HepG2 (cell line): ENCODE data around the gene HYAL1. TPM values are rescaled to one million over a fixed set of nuclear protein-coding genes. Genes with fewer than 3 reads are reported as not detected.
A peak's percentile ranks its signal among the peaks of the same experiment; 100 is the strongest.

Experiments
- ARID4A ChIP-seq: sonication (generic); formaldehyde crosslinking; IDR thresholded peaks from 2 replicates; pipeline ENCODE4 v1.5.0; 2020; ENCODE audit warnings: mild to moderate bottlenecking, missing genetic modification reagents, borderline replicate concordance
- ATF2 ChIP-seq: sonication (generic); formaldehyde crosslinking; IDR thresholded peaks from 2 replicates; pipeline ENCODE4 v1.4.0; 2020; ENCODE audit warnings: missing genetic modification reagents
- CBFB ChIP-seq: sonication (generic); formaldehyde crosslinking; IDR thresholded peaks from 2 replicates; pipeline ENCODE4 v1.4.0; 2020; ENCODE audit warnings: missing genetic modification reagents
- CREBL2 ChIP-seq: sonication (generic); formaldehyde crosslinking; IDR thresholded peaks from 2 replicates; pipeline ENCODE4 v1.8.1; 2023; ENCODE audit warnings: missing genetic modification reagents, mild to moderate bottlenecking, borderline replicate concordance
- DNMT3B ChIP-seq: conservative IDR thresholded peaks from 2 replicates; pipeline ENCODE4 v1.6.1; 2016; ENCODE audit warnings: missing biosample characterization, control low read depth
- ETV6 ChIP-seq: sonication (generic); formaldehyde crosslinking; conservative IDR thresholded peaks from 2 replicates; pipeline ENCODE4 v1.4.0; 2020; ENCODE audit warnings: missing genetic modification reagents
- FLYWCH1 ChIP-seq: sonication (generic); formaldehyde crosslinking; IDR thresholded peaks from 2 replicates; pipeline ENCODE4 v1.8.1; 2023; ENCODE audit warnings: mild to moderate bottlenecking, missing genetic modification reagents
- IKZF5 ChIP-seq: IDR thresholded peaks from 2 replicates; pipeline ENCODE4 v1.6.1; 2018; ENCODE audit warnings: missing genetic modification reagents, mild to moderate bottlenecking, missing compliant biosample characterization
- KDM3A ChIP-seq: IDR thresholded peaks from 2 replicates; pipeline ENCODE4 v1.6.1; 2018; ENCODE audit warnings: low read depth, missing compliant biosample characterization
- MED13 ChIP-seq: sonication (generic); formaldehyde crosslinking; IDR thresholded peaks from 2 replicates; pipeline ENCODE4 v1.5.0; 2020; ENCODE audit warnings: missing genetic modification reagents
- MEIS1 ChIP-seq: sonication (generic); formaldehyde crosslinking; IDR thresholded peaks from 2 replicates; pipeline ENCODE4 v1.9.0; 2021; ENCODE audit warnings: mild to moderate bottlenecking, missing genetic modification reagents, moderate library complexity, borderline replicate concordance
- MXD1 ChIP-seq: sonication (generic); formaldehyde crosslinking; IDR thresholded peaks from 2 replicates; pipeline ENCODE4 v1.4.0; 2020; ENCODE audit warnings: mild to moderate bottlenecking, missing genetic modification reagents
- NCOR1 ChIP-seq: fragments of 200-600 bp; sonication (generic); IDR thresholded peaks from 2 replicates; pipeline ENCODE4 v1.7.0; 2017; ENCODE audit warnings: antibody characterized with exemption, low read length, borderline replicate concordance
- NRL ChIP-seq: sonication (generic); formaldehyde crosslinking; IDR thresholded peaks from 2 replicates; pipeline ENCODE4 v1.5.0; 2020; ENCODE audit warnings: missing genetic modification reagents, mild to moderate bottlenecking, moderate library complexity, borderline replicate concordance
- ZC3H4 ChIP-seq: sonication (generic); formaldehyde crosslinking; IDR thresholded peaks from 2 replicates; pipeline ENCODE4 v1.4.0; 2020; ENCODE audit warnings: missing genetic modification reagents, borderline replicate concordance
- ZNF143 ChIP-seq: sonication (generic); formaldehyde crosslinking; IDR thresholded peaks from 2 replicates; pipeline ENCODE4 v1.4.0; 2020; ENCODE audit warnings: missing genetic modification reagents
- ZNF44 ChIP-seq: sonication (generic); formaldehyde crosslinking; IDR thresholded peaks from 2 replicates; pipeline ENCODE4 v1.5.1; 2020; ENCODE audit warnings: mild to moderate bottlenecking, missing genetic modification reagents
- ZNF564 ChIP-seq: sonication (generic); formaldehyde crosslinking; IDR thresholded peaks from 2 replicates; pipeline ENCODE4 v1.8.1; 2023; ENCODE audit warnings: mild to moderate bottlenecking, missing genetic modification reagents
- ZNF773 ChIP-seq: sonication (generic); formaldehyde crosslinking; IDR thresholded peaks from 2 replicates; pipeline ENCODE4 v1.4.0; 2020; ENCODE audit warnings: missing genetic modification reagents, borderline replicate concordance
- ZNF782 ChIP-seq: sonication (generic); formaldehyde crosslinking; IDR thresholded peaks from 2 replicates; pipeline ENCODE4 v1.4.0; 2020; ENCODE audit warnings: missing genetic modification reagents, mild to moderate bottlenecking, borderline replicate concordance
- ZNF883 ChIP-seq: sonication (generic); formaldehyde crosslinking; IDR thresholded peaks from 2 replicates; pipeline ENCODE4 v1.5.1; 2020; ENCODE audit warnings: mild to moderate bottlenecking, missing genetic modification reagents; ENCODE audit errors: not compliant biosample characterization
- ZSCAN9 ChIP-seq: IDR thresholded peaks from 2 replicates; pipeline ENCODE4 v1.6.1; 2016; ENCODE audit warnings: borderline replicate concordance
- polyA plus RNA-seq, 8 experiments: library from polyadenylated mRNA; depleted of rRNA in 3 of 8; stranded (reverse) in 7 of 8; unstranded in 1 of 8; fragments of >200 nt; fragmentation: Illumina TruSeq in 4 of 8; extraction: Trizol in 4 of 8; gene quantifications; 2 replicates each; pipeline versions ENCODE4 v1.2.1 to v1.2.3, GENCODE V29; 2011 to 2016; ENCODE audit warnings: low read depth in 4 of 8, missing spikeins in 1 of 8, mixed read lengths in 1 of 8; ENCODE audit not compliant: insufficient read depth in 1 of 8
- total RNA-seq, 5 experiments: library from RNA; depleted of rRNA; stranded (reverse); fragments of >200 nt; fragmentation: Illumina TruSeq; extraction: Trizol; gene quantifications; 2 replicates each; pipeline ENCODE4 v1.2.3, GENCODE V29; 2016; ENCODE audit warnings: low read depth in 1 of 5

HYAL1 gene
- total and polyA plus RNA-seq, 2 of the 13 experiments (the other 11 are each of a cell fraction or from before 2014, with no cell fraction given): 76.5 to 193 TPM

- TF ChIP-seq IKZF5 (CRISPR knock-in tag) (no peak), NCOR1 (peak; percentile 80), FLYWCH1 (CRISPR knock-in tag) (peak; percentile 56; the same call in 1 of the 2 replicates), ZC3H4 (CRISPR knock-in tag) (no peak), MEIS1 (CRISPR knock-in tag) (peak; percentile 17; the same call in 1 of the 2 replicates), ZNF44 (CRISPR knock-in tag) (no peak), CBFB (no peak), ZNF564 (CRISPR knock-in tag) (peak; percentile 44; the same call in 1 of the 2 replicates), ZNF143 (CRISPR knock-in tag) (peak; percentile 6; the same call in 1 of the 2 replicates), ZNF773 (peak; percentile 27; the same call in 1 of the 2 replicates), MXD1 (CRISPR knock-in tag) (0 out of 2 replicates have a peak, but pooled peaks have one; percentile 8), KDM3A (CRISPR knock-in tag) (no peak; the same call in 1 of the 2 replicates), CREBL2 (CRISPR knock-in tag) (no peak; the same call in 1 of the 2 replicates), ARID4A (CRISPR knock-in tag) (peak; percentile 32; the same call in 1 of the 2 replicates), DNMT3B (CRISPR knock-in tag) (no peak), ZNF883 (CRISPR knock-in tag) (no peak), ETV6 (CRISPR knock-in tag) (0 out of 2 replicates have a peak, but pooled peaks have one; percentile 15), NRL (CRISPR knock-in tag) (no peak; the same call in 1 of the 2 replicates), ZSCAN9 (peak; percentile 33; the same call in 1 of the 2 replicates), MED13 (CRISPR knock-in tag) (peak; percentile 23; the same call in 1 of the 2 replicates), ZNF782 (CRISPR knock-in tag) (no peak), ATF2 (CRISPR knock-in tag) (peak; percentile 38; the same call in 1 of the 2 replicates)
These were observed 18.2 kb upstream of the HYAL1 start (continued) for GRCh38 chr3:50321336-50322114.
